H1 (cell line): ENCODE data around the gene VSTM2B. TPM values are rescaled to one million over a fixed set of nuclear protein-coding genes. Genes with fewer than 3 reads are reported as not detected.

Experiments used
- CTCF ChIA-PET: fragments of 300-600 bp; sonication (Branson Sonifier 250); formaldehyde crosslinking; loops from one replicate; lab custom pipeline; 2021; ENCODE audit not compliant: partially characterized antibody; lab: Charles Lee
- POLR2A ChIA-PET: fragments of 300-600 bp; sonication (Branson Sonifier 250); formaldehyde crosslinking; loops from one replicate; lab custom pipeline; 2021; ENCODE audit warnings: inconsistent platforms; ENCODE audit not compliant: partially characterized antibody; lab: Charles Lee
- DNase-seq, 2 experiments: peaks; one replicate each; pipeline versions ENCODE4 v3.0.0 to v3.0.0-alpha.2; 2010 to 2022; ENCODE audit warnings: low spot score in 2 of 2, low read depth in 1 of 2, mixed read lengths in 1 of 2
- FAIRE-seq: peaks from 2 replicates; lab custom pipeline; 2011; peaks lifted over from hg19 to GRCh38; lab: Jason Lieb, UNC
- H2AFZ ChIP-seq: 2 replicates; pipeline ENCODE4 v1.8.1; 2012; ENCODE audit warnings: low read length, inconsistent platforms
- H2AK5ac ChIP-seq: 2 replicates; pipeline ENCODE4 v1.6.1; 2013; ENCODE audit warnings: low read depth, low read length
- H2BK120ac ChIP-seq: replicated peaks from 2 replicates; pipeline ENCODE3; 2013; ENCODE audit warnings: low read depth, low read length, inconsistent platforms
- H2BK12ac ChIP-seq: 2 replicates; pipeline ENCODE4 v1.6.1; 2013; ENCODE audit warnings: low read depth, low read length
- H2BK15ac ChIP-seq: 2 replicates; pipeline ENCODE4 v1.6.1; 2013; ENCODE audit warnings: low read length
- H2BK20ac ChIP-seq: 2 replicates; pipeline ENCODE4 v1.6.1; 2013; ENCODE audit warnings: low read length
- H2BK5ac ChIP-seq: 2 replicates; pipeline ENCODE4 v1.6.1; 2013; ENCODE audit warnings: low read depth, low read length
- H3K14ac ChIP-seq: 2 replicates; pipeline ENCODE4 v1.6.1; 2013; ENCODE audit warnings: inconsistent platforms; ENCODE audit not compliant: insufficient read length
- H3K18ac ChIP-seq: 2 replicates; pipeline ENCODE4 v1.6.1; 2013; ENCODE audit warnings: low read length; ENCODE audit errors: extremely low read depth
- H3K23ac ChIP-seq: 2 replicates; pipeline ENCODE4 v1.6.1; 2013; ENCODE audit warnings: inconsistent platforms; ENCODE audit not compliant: insufficient read length
- H3K23me2 ChIP-seq: 2 replicates; pipeline ENCODE4 v1.6.1; 2013; ENCODE audit warnings: low read depth, low read length
- H3K27ac ChIP-seq: 2 replicates; pipeline ENCODE4 v1.6.1; 2011; ENCODE audit warnings: low read depth, low read length, inconsistent platforms
- H3K27me3 ChIP-seq, 4 experiments: replicated peaks in 1 of 4; 1 replicate in 1 of 4; 2 replicates in 3 of 4; pipeline versions ENCODE4 v1.6.1 to v1.8.1; 2011 to 2013; ENCODE audit warnings: low read length in 3 of 4, mild to moderate bottlenecking in 3 of 4, inconsistent platforms in 2 of 4, mixed read lengths in 2 of 4, moderate library complexity in 1 of 4; ENCODE audit not compliant: control insufficient read depth in 3 of 4, insufficient read depth in 3 of 4; ENCODE audit errors: extremely low read depth in 1 of 4
- H3K36me3 ChIP-seq, 4 experiments: 2 replicates each; pipeline versions ENCODE4 v1.6.1 to v1.8.1; 2011 to 2013; ENCODE audit warnings: mild to moderate bottlenecking in 4 of 4, low read length in 3 of 4, moderate library complexity in 2 of 4, control low read depth in 1 of 4, inconsistent platforms in 1 of 4; ENCODE audit not compliant: insufficient read depth in 4 of 4, control insufficient read depth in 2 of 4
- H3K4ac ChIP-seq: replicated peaks from 2 replicates; pipeline ENCODE3; 2013; ENCODE audit warnings: low read length, low read depth, mixed read lengths, inconsistent platforms; ENCODE audit not compliant: insufficient read length
- H3K4me1 ChIP-seq, 4 experiments: replicated peaks in 1 of 4; 1 replicate in 1 of 4; 2 replicates in 3 of 4; pipeline versions ENCODE4 v1.6.1 to v1.8.1; 2011 to 2013; ENCODE audit warnings: low read length in 3 of 4, inconsistent platforms in 2 of 4, mixed read lengths in 1 of 4; ENCODE audit not compliant: insufficient read depth in 4 of 4, control insufficient read depth in 3 of 4
- H3K4me2 ChIP-seq, 2 experiments: 2 replicates each; pipeline versions ENCODE4 v1.6.1 to v1.8.1; 2011 to 2013; ENCODE audit warnings: low read depth in 2 of 2, low read length in 2 of 2, control low read depth in 1 of 2, inconsistent platforms in 1 of 2, mild to moderate bottlenecking in 1 of 2; ENCODE audit not compliant: insufficient read depth in 1 of 2
- H3K4me3 ChIP-seq, 4 experiments: fragments of 200-600, 300-600 bp in 1 of 4; sonication (generic), shearing (Covaris generic), sonication (Bioruptor Twin) in 1 of 4; 2 replicates each; pipeline versions ENCODE4 v1.5.1 to v1.8.1; 2011 to 2016; ENCODE audit warnings: low read length in 4 of 4, low read depth in 3 of 4, control low read depth in 2 of 4, inconsistent platforms in 2 of 4, mild to moderate bottlenecking in 2 of 4, mixed read lengths in 1 of 4, moderate library complexity in 1 of 4; ENCODE audit not compliant: insufficient read depth in 2 of 4; ENCODE audit errors: extremely low read depth in 1 of 4
- H3K56ac ChIP-seq: replicated peaks from 2 replicates; pipeline ENCODE3; 2013; ENCODE audit warnings: low read depth, mild to moderate bottlenecking, mixed read lengths, low read length, inconsistent platforms; ENCODE audit not compliant: insufficient read length
- H3K79me1 ChIP-seq: 2 replicates; pipeline ENCODE4 v1.6.1; 2013; ENCODE audit warnings: low read depth, low read length, control low read depth
- H3K79me2 ChIP-seq, 2 experiments: 2 replicates each; pipeline versions ENCODE4 v1.6.1 to v1.8.1; 2012 to 2013; ENCODE audit warnings: low read length in 2 of 2, mild to moderate bottlenecking in 2 of 2, inconsistent platforms in 1 of 2; ENCODE audit not compliant: insufficient read depth in 2 of 2, control insufficient read depth in 1 of 2
- H3K9ac ChIP-seq, 4 experiments: replicated peaks in 1 of 4; 1 replicate in 1 of 4; 2 replicates in 3 of 4; pipeline versions ENCODE4 v1.6.1 to v1.8.1; 2011 to 2013; ENCODE audit warnings: low read depth in 3 of 4, low read length in 3 of 4, control low read depth in 2 of 4, mild to moderate bottlenecking in 2 of 4, moderate library complexity in 2 of 4, inconsistent platforms in 1 of 4; ENCODE audit errors: extremely low read depth in 1 of 4
- H3K9me3 ChIP-seq, 2 experiments: 2 replicates each; pipeline versions ENCODE4 v1.6.1 to v1.8.1; 2012 to 2013; ENCODE audit warnings: mild to moderate bottlenecking in 2 of 2, moderate library complexity in 2 of 2, control low read depth in 1 of 2, inconsistent platforms in 1 of 2, low read depth in 1 of 2, low read length in 1 of 2, mixed read lengths in 1 of 2; ENCODE audit not compliant: insufficient read depth in 2 of 2
- H4K20me1 ChIP-seq, 2 experiments: replicated peaks in 1 of 2; 2 replicates each; pipeline versions ENCODE3 to v1.8.1; 2011 to 2013; ENCODE audit warnings: inconsistent platforms in 2 of 2, low read length in 2 of 2, mild to moderate bottlenecking in 1 of 2; ENCODE audit not compliant: insufficient read depth in 2 of 2, control insufficient read depth in 1 of 2
- H4K5ac ChIP-seq: 2 replicates; pipeline ENCODE4 v1.6.1; 2013; ENCODE audit warnings: low read length, low read depth, mixed read lengths, inconsistent platforms; ENCODE audit not compliant: insufficient read length
- H4K8ac ChIP-seq: 2 replicates; pipeline ENCODE4 v1.8.0; 2013; ENCODE audit warnings: mild to moderate bottlenecking, moderate library complexity, low read length, inconsistent platforms; ENCODE audit not compliant: insufficient read depth; ENCODE audit errors: extremely low read depth
- H4K91ac ChIP-seq: replicated peaks from 2 replicates; pipeline ENCODE3; 2013; ENCODE audit warnings: low read length, mixed read lengths, inconsistent platforms; ENCODE audit not compliant: insufficient read length
- CBX8 ChIP-seq: fragments of 300-800, 300-1000 bp; sonication (generic); IDR thresholded peaks from 2 replicates; pipeline ENCODE4 v1.7.1; 2016; ENCODE audit warnings: low read depth, low read length, borderline replicate concordance
- CEBPB ChIP-seq: IDR thresholded peaks from 2 replicates; pipeline ENCODE4 v1.6.1; 2012; ENCODE audit warnings: low read depth, low read length
- PHF8 ChIP-seq: fragments of 200-600 bp; sonication (generic); conservative IDR thresholded peaks from 2 replicates; pipeline ENCODE4 v1.7.1; 2012; ENCODE audit warnings: low read depth, mild to moderate bottlenecking, inconsistent platforms, low read length, moderate library complexity
- SP4 ChIP-seq: IDR thresholded peaks from 2 replicates; pipeline ENCODE4 v1.6.1; 2012; ENCODE audit warnings: low read length, inconsistent platforms
- USF2 ChIP-seq: IDR thresholded peaks from 2 replicates; pipeline ENCODE4 v1.6.1; 2011; ENCODE audit warnings: low read length, improper control_type of control experiment
- ZNF274 ChIP-seq: IDR thresholded peaks from 2 replicates; pipeline ENCODE4 v1.7.0; 2012; ENCODE audit warnings: low read length, borderline replicate concordance; ENCODE audit errors: extremely low read depth
- WGBS, 2 experiments: shearing (Covaris generic) in 1 of 2; methylation state at CpG; one replicate each; pipeline versions ENCODE4 v1.1.6 to v1.1.7; 2013 to 2015; ENCODE audit warnings: low lambda C conversion rate in 2 of 2, mixed read lengths in 2 of 2, inconsistent platforms in 1 of 2, low coverage in 1 of 2, missing lambda C conversion rate in 1 of 2; ENCODE audit not compliant: insufficient replicate concordance in 2 of 2, insufficient coverage in 1 of 2, insufficient read length in 1 of 2; ENCODE audit errors: extremely low coverage in 1 of 2, missing lambda C conversion rate in 1 of 2; 5-methylcytosine and 5-hydroxymethylcytosine counted together
- polyA plus RNA-seq, 7 experiments: library from polyadenylated mRNA; depleted of rRNA in 3 of 7; stranded (reverse) in 5 of 7; unstranded in 2 of 7; fragments of >200 nt in 5 of 7; fragments of 200-250 nt in 2 of 7; gene quantifications; 1 replicate in 5 of 7; 2 replicates in 1 of 7; 4 replicates in 1 of 7; pipeline versions ENCODE4 v1.2.1 to v1.2.3, GENCODE V29; 2011 to 2013; ENCODE audit warnings: missing spikeins in 2 of 7, mixed read lengths in 2 of 7
- total RNA-seq: library from RNA; stranded (reverse); fragmentation: NEBNext Ultra II Directional; extraction: Animal tissue kit (Norgen Biotek cat#: 25700); gene quantifications from 2 replicates; pipeline ENCODE4 v1.2.1, GENCODE V29; 2021

Gene VSTM2B
- total and polyA plus RNA-seq, 2 of the 8 experiments (the other 6 are each of a cell fraction or from before 2014, with no cell fraction given), result 0.82 to 1.5 TPM

GRCh38 chr19:29485293-29485692 lies 40.5 kb upstream of the VSTM2B start:
- H3K36me3 ChIP-seq, result no peaks in the 10 kb centered on the region
- no peaks in the 10 kb centered on the region for H3K27me3 ChIP-seq
- no peak overlapping the region for H4K8ac ChIP-seq
- no peak overlapping the region for H2BK12ac ChIP-seq
- no peak overlapping the region for H2AFZ ChIP-seq
- no peak overlapping the region for H3K14ac ChIP-seq
- no peak overlapping the region for H3K4me2 ChIP-seq
- H3K79me2 ChIP-seq, result no peaks in the 10 kb centered on the region
- H3K79me1 ChIP-seq, result no peaks in the 10 kb centered on the region
- no peak overlapping the region for H3K4me3 ChIP-seq
- peaks cover 0 to 3% (median 0%) of the 10 kb centered on the region in 4 experiments; a peak in 3 of 7 replicates for H3K4me1 ChIP-seq
- no peak overlapping the region for H2BK15ac ChIP-seq
- H3K9ac ChIP-seq, result no peak overlapping the region
- H3K23me2 ChIP-seq, result no peaks in the 10 kb centered on the region
- H2BK120ac ChIP-seq, result no peak overlapping the region
- TF ChIP-seq CBX8 (no peak), CEBPB (no peak), ZNF274 (no peak), SP4 (no peak), PHF8 (no peak), USF2 (no peak)
- ChIA-PET POLR2A (interaction anchor here (0.6 kb wide), 1 partner anchor 430 kb away, joined by 3 read pairs; no protein-coding TSS in a partner anchor), CTCF (interaction anchor here (1.3 to 2.5 kb wide), 5 partner anchors 10 to 111 kb away, joined by 3 to 9 read pairs (median 4); no protein-coding TSS in a partner anchor)
- H4K91ac ChIP-seq, result no peak overlapping the region
- no peak overlapping the region for H3K27ac ChIP-seq
- peaks cover 0 to 8% of the 10 kb centered on the region in 2 experiments; a peak in 2 of 4 replicates for H3K9me3 ChIP-seq
- H3K23ac ChIP-seq, result no peak overlapping the region
- H3K56ac ChIP-seq, result no peak overlapping the region
- no peak overlapping the region for H2AK5ac ChIP-seq
- no peak overlapping the region for H3K4ac ChIP-seq
- DNase-seq, result no peak
- no peaks in the 10 kb centered on the region for H4K20me1 ChIP-seq
- H2BK5ac ChIP-seq, result no peak overlapping the region
- no peak for FAIRE-seq
- 92% methylated on average over 7 of the region's 7 CpGs; no CpG with 5 or more reads in 1 of the 2 experiments for WGBS, 2 experiments
- H4K5ac ChIP-seq, result no peak overlapping the region
- H2BK20ac ChIP-seq, result no peak overlapping the region
- H3K18ac ChIP-seq, result no peak overlapping the region
